DMS153 (cell line): ENCODE results near the gene STARD8.
"Not testable (repeated sequence)": the region's sequence is repeated elsewhere in the genome, so short reads cannot be mapped to it uniquely, and the experiment has no call there.

Experiments used
- DNase-seq: peaks from one replicate; lab custom pipeline; 2025; lab: John Stamatoyannopoulos, UW

Gene STARD8

GRCh38 chrX:68647156-68647957 is at the start of gene STARD8:
Gene STARD8, plus strand, starts transcription at chrX:68647666. Its CDS starts 217 bp downstream, at chrX:68647883.
- no peak for DNase-seq

- DNase-seq = no peak
Measured at GRCh38 chrX:68598841-68599240, 48.6 kb upstream of the STARD8 start.

GRCh38 chrX:68599256-68600152 is 48.0 kb upstream of the STARD8 start:
- no peak for DNase-seq

- not testable (repeated sequence) for DNase-seq
Measured at GRCh38 chrX:68604216-68604615, 43.2 kb upstream of the STARD8 start.

GRCh38 chrX:68614733-68615132 is 32.7 kb upstream of the STARD8 start:
- DNase-seq = not testable (repeated sequence)

- DNase-seq = no peak
Measured at GRCh38 chrX:68627986-68628385, 19.5 kb upstream of the STARD8 start.

- DNase-seq = not testable (repeated sequence)
Measured at GRCh38 chrX:68629936-68630335, 17.5 kb upstream of the STARD8 start.

- DNase-seq = no peak
Measured at GRCh38 chrX:68631336-68631735, 16.1 kb upstream of the STARD8 start.

GRCh38 chrX:68632491-68632890 is 15.0 kb upstream of the STARD8 start:
- DNase-seq = no peak

- no peak for DNase-seq
Measured at GRCh38 chrX:68633981-68634380, 13.5 kb upstream of the STARD8 start.

- no peak for DNase-seq
Measured at GRCh38 chrX:68634649-68635227, 12.7 kb upstream of the STARD8 start.

- DNase-seq = no peak
Measured at GRCh38 chrX:68640661-68641060, 6.8 kb upstream of the STARD8 start.

- DNase-seq = no peak
Measured at GRCh38 chrX:68644861-68645260, 2.6 kb upstream of the STARD8 start.

- no peak for DNase-seq
Measured at GRCh38 chrX:68646421-68646820, 1.0 kb upstream of the STARD8 start.

- DNase-seq = no peak
Measured at GRCh38 chrX:68648960-68649359, 1.5 kb downstream of the STARD8 start.

GRCh38 chrX:68650491-68650890 is 3.0 kb downstream of the STARD8 start:
- DNase-seq = no peak

- no peak for DNase-seq
Measured at GRCh38 chrX:68651110-68651509, 3.6 kb downstream of the STARD8 start.

- DNase-seq = no peak
Measured at GRCh38 chrX:68652326-68653170, 5.1 kb downstream of the STARD8 start.

GRCh38 chrX:68654693-68655092 is 7.2 kb downstream of the STARD8 start:
- DNase-seq = no peak

- DNase-seq = not testable (repeated sequence)
Measured at GRCh38 chrX:68656473-68656872, 9.0 kb downstream of the STARD8 start.

- no peak for DNase-seq
Measured at GRCh38 chrX:68658530-68658929, 11.1 kb downstream of the STARD8 start.

GRCh38 chrX:68659385-68659784 is 11.9 kb downstream of the STARD8 start:
- no peak for DNase-seq
